Central memory CD4-positive, alpha-beta T cell (primary cell): ENCODE data around the gene SPATA45.

Source experiments
- DNase-seq: peaks from one replicate; pipeline ENCODE4 v3.0.0; 2022

SPATA45 gene

GRCh38 chr1:212827831-212828278 is 19.6 kb downstream of the SPATA45 start:
- no peak for DNase-seq

DNA sequence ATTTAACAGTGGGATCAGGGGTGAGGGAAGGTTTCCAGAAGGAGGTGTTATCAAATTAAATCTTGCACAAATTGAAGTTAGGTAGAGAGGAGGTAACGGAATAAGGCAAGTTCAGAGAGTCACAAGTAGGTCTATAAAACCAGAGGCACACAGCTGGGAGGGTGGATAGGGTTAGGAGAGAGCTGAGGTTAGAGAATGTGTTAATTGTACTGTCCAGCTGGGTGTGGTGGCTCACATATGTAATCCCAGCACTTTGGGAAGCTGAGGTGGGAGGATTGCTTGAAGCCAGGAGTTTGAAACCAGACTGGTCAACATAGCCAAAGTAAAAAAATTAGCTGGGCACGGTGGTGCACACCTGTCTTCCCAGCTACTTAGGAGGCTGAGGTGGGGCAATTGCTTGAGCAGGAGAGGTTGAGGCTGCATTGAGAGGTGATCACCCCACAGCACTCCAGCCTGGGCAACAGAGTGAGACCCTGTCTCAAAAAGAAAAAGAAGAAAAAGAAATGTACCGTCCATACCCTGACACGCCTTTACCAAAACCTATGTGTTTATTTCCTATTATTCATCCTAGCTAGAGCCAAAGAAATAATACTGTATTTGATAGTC is 20.2 kb downstream of the SPATA45 start:
- no peak for DNase-seq

GRCh38 chr1:212825798-212826452 is 21.5 kb downstream of the SPATA45 start:
- DNase-seq: no peak

DNA sequence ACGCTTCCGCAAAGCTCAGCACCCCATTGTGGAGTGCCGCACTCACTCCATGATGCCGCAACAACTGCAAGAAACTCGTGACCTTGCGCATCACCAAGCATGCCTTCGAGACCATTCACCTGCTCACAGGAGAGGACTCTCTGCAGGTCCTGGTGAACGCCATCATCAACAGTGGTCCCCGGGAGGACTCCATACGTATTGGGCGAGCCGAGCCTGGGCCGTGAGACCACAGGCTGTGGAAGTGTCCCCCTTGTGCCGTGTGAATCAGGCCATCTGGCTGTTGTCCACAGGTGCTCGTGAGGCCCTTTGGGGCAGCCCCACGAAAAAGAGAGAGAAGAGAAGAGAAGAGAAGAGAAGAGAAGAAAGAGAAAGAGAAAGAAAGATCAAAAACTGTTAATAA is 23.2 kb downstream of the SPATA45 start:
- DNase-seq: no peak

DNA sequence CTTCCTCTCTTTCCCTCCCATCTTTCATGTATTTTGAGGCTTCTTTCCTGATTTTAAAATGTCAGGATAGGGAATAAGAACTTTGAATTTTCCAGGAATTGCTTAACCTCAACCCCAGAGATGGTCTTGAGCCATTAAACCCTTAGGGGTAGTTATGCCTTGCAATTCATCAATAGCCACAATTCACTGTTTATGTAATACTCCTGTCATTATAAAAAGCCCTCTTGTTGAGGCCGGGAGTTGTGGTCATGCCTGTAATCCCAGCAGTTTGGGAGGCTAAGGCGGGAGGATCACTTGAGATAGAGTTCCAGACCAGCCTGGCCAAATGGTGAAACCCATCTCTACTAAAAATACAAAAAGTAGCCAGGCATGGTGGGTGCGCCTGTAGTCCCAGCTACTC is 24.5 kb downstream of the SPATA45 start:
- no peak for DNase-seq

GRCh38 chr1:212820969-212821368 is 26.5 kb downstream of the SPATA45 start:
- DNase-seq: no peak

- DNase-seq: no peak
Measured at GRCh38 chr1:212819726-212820125, 27.7 kb downstream of the SPATA45 start.

DNA sequence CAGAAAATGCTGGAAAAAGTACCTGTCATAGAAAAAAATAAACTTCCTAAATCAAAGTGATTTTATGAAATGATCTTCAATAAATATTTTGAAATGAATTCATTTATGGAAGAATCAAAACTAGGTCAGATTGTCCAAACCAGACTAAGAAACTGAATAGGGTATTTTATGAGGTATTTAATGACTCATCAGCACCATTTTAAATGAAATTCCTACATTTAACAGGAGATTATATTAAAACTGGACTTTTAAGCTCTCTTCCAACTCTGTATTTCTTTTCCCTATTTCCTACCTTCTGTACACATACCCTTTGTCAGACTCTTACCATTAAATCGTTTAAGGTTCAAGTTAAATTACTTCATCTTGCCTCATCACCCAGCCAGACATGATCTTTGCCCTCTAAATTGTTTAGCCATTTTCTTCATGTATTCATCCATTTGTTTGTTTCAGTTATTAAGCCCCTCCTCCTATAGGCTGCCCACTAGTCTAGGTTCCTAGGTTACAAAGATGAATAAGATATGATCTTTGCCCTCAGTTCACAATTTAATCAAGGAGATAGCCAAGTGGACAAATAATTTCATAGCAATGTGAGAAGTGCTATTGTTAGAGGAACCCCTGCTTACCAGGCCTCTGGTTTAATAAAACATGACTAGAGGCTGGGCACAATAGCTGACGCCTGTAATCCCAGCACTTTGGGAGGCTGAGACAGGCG is 30.7 kb downstream of the SPATA45 start:
- no peak for DNase-seq

DNA sequence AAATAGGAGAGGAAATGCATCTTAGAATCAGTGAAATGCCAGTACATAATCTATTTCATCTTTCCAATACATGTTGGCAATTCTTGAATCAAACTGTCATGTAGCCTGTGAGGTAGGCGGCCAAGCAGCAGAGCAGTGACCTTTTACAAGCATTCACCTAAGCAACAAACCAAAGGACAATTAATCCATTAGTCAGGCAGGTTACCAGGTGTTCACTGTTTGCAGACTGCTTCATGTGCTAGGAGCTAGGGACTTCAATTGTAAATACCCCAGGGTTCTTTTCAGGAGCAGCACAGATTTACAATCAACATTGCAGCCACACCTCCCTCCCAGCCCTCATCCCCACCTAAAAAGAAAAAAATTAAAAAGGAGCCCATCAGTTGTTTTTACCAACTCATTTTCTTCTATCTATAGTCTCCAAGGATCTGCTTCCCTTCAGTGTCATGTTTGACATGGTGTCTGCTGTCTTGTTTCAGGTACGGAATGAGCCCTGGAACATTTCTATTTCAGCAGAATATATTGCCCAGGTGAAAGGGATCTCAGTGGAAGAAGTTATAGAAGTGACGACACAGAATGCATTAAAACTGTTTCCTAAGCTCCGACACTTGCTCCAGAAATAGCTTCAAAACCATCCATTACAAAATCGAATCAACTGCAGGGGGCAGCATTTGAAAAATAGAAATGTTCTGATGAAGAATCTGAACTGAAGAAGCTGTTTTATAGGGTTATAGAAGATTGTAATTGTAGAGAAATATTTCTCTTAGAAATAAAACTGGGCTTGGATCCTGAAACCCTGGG is 32.7 kb downstream of the SPATA45 start:
- no peak for DNase-seq

DNA sequence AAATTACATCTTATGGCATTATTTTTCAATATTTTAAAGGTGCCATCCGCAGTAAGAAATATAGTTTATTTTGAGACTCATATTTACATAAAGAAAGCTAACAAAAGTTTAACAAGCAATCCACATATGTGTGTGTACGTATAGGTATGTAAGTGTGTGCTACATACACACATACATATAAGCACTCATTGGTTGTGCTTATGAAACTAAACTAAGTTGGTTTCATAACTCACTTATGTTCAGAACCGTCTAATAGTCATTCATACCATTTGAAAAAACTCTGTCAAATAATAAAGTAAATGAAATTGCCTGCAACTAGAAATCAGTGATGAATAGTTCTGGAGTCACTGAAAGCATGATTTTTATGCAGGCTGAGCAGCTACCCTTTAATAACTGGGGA is 41.7 kb downstream of the SPATA45 start:
- DNase-seq: no peak

DNA sequence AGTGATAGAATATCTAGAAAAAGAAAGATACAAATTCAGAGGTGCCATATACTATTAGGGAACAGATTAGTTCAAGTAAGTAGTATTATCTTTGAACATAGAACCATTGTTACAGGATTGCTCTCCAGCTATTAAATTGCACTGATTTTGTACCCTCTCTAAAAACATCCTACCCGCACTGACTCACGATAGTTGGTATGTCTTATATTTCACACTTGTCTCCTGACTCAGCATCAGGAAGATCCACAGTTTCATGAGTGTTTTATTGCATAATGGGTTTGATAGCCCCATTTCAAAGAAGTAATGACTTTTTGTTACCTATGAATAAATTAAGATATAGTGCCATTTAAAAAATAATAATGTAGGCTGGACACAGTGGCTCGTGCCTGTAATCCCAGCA is 49.8 kb downstream of the SPATA45 start:
- DNase-seq: no peak

GRCh38 chr1:212794561-212795014 is 52.9 kb downstream of the SPATA45 start:
- no peak for DNase-seq

DNA sequence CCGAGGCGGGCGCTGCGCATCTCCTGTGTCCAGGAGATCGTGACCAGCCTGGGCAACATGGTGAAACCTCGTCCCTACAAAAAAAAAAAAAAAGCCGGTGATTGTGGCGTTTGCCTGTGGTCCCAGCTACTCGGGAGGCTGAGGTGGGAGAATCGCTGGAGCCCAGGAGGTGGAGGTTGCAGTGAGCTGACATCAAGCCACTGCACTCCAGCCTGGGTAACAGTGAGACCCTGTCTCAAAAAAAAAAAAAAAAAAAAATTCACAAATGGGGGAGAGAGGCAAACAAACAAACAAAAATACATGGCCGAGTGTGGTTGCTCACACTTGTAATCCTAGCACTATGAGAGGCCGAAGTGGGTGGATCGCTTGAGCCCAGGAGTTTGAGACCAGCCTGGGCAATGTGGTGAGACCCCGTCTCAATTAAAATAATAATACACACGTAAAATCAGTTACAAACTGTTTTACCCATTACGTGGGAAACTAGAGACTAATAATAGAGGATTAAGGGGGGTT is 55.0 kb downstream of the SPATA45 start:
- no peak for DNase-seq

DNA sequence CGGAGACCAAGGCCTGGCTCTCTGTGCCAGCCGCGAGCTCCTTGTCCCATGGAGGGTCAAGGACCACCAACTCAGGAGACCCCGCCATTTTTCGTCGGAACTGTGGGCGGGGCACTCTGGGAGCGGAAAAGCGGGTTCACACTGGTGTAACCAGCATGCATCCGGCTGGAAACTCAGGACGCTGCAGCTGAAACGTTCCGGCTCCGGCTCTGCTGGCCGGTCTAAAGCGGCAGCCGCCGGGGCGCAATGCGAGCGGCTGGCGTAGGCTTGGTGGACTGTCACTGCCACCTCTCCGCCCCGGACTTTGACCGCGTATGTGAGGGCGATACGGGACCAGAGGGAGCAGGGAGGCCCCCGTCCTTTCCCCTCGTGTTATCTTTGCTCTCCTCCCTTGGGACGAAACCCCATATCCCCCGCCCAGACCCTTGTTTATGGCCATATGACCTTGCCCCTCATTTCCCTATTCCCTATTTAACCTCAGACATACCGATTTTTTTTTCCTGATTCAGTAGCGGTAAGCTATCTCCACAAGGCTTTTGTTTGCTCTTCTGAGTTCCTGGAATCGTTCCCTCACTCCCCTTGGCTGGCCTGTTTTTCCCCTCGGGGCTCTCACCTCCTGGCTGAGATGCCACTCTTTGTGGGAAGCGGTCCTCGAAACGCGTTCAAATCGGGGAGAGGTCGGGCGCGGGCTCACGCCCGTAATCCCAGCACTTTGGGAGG is 55.6 kb downstream of the SPATA45 start, which contains the start of the genes NSL1 and TATDN3:
Gene NSL1, minus strand, starts transcription at position 102 of the 720 bp plus-strand sequence. Its CDS starts 14 bp downstream, at position 88.
Gene TATDN3, plus strand, starts transcription at position 219 of the 720 bp plus-strand sequence. Its CDS starts 28 bp downstream, at position 247.
- DNase-seq: peak; percentile 85

DNA sequence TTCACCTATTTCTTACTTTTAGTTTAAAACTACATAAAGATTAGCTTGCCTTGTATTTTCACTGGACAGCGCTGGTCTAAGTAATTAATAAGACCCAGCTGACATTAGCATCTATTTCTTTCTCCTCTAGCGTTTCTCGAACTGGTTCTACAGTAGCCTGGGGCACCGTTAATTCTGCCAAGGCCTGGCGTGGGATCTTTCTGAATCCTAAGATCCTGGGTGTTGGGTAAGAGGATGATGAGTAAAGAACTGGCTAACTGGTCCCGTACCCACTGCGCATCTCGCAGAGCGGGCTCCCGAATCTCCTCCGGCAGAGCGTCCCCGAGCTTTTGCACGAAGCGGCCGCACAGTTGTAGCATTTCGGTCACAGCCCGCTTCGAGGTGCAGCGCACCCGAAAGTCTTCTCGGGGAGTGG is 56.2 kb downstream of the SPATA45 start:
- DNase-seq: no peak

DNA sequence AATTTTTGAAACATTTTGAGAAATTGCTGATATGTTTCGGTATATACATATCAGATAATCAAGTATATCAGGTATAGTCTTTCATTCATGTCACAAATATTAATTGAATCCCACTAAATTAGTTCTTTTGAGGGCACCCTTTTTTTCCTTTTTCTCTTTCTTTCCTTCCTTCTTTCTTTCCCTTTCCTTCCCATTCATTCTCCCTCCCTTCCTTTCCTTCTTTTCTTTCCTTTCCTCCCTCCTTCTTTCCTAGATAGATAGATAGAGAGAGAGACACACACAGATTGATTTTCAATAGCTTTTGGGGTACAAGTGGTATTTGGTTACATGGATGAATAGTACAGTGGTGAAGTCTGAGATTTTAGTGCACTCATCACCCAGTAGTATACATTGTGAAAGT is 61.6 kb downstream of the SPATA45 start:
- DNase-seq: no peak

DNA sequence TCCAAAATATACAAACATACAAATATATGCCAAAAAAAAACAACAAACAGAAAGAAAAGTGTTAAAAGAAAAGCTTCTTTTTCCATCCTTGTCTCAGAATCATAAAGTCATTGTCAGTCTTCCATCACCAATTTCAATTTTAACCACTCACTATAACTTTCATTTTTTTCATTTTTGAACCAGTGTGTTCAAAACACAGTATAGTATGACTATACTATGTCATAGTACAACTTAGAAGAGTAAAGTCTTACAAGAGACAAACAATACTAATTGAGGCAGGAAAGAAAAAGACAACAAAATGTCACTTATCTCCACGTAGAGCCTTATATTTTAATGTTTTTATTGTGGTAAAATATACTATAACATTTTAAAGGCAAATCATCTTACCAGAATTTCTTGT is 63.5 kb downstream of the SPATA45 start:
- no peak for DNase-seq

DNA sequence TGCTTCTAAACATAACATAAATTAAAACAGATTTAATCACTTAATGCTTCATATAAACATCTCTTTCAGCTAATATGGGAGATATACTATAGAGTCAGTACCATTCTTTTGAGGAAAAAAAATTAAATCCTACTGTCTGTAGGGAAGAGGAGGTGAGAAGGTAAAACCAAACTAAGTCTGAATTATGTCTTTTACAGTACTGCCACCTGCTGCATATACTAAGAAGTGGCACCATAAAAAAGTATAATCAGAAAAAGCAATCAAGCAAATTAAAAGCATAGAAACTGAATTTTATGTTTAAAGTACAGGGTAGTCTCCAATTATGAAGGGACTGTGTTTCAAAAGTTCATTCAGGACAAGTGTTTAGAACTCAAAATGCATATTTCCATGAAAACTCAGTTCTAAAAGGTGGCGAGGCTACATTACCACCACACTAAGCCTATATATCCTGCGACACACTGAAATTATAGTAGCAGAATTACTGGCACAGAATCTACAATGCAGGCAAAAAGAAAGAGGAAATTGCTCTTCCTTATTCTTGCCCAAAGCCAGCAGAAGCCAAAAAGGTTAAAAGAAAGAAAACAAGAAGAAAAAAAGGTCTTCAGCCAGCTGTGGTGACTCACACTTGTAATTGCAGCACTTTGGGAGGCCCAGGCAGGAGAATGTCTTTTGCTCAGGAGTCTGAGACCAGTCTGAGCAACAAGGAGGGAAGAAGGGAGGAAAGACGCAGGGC is 64.9 kb downstream of the SPATA45 start:
- DNase-seq: no peak

GRCh38 chr1:212781225-212781624 is 66.2 kb downstream of the SPATA45 start:
- no peak for DNase-seq

GRCh38 chr1:212780759-212781158 is 66.7 kb downstream of the SPATA45 start:
- no peak for DNase-seq
